OCI-LY7 (cell line): ENCODE results near the gene PACS2. TPM values are rescaled to one million over a fixed set of nuclear protein-coding genes. Genes with fewer than 3 reads are reported as not detected.

Experiments used
- BruUV-seq: library from RNA; stranded (reverse); fragments of 400-500 nt; replicated peaks from 2 replicates; lab custom pipeline; 2021; lab: Mats Ljungman, UMichigan
- CTCF ChIA-PET: fragments of 300-600 bp; sonication (Branson Sonifier 250); formaldehyde crosslinking; loops from one replicate; lab custom pipeline; 2022; ENCODE audit warnings: antibody characterized with exemption; ENCODE audit not compliant: unreplicated experiment; lab: Charles Lee
- POLR2A ChIA-PET: fragments of 300-600 bp; sonication (Branson Sonifier 250); formaldehyde crosslinking; loops from one replicate; lab custom pipeline; 2022; ENCODE audit warnings: antibody characterized with exemption; lab: Charles Lee
- DNase-seq: peaks from one replicate; pipeline ENCODE4 v3.0.0-alpha.2; 2015; ENCODE audit warnings: low spot score
- H2AFZ ChIP-seq: fragments of 200-600 bp; sonication (generic), shearing (Covaris generic); 2 replicates; pipeline ENCODE4 v1.6.1; 2014; ENCODE audit warnings: mild to moderate bottlenecking, antibody characterized with exemption, low read length, moderate library complexity
- H3K27ac ChIP-seq: fragments of 200-600 bp; sonication (generic); 2 replicates; pipeline ENCODE4 v1.5.1; 2014; ENCODE audit warnings: mixed run types, low read depth, mild to moderate bottlenecking, moderate library complexity, low read length, inconsistent platforms; ENCODE audit not compliant: poor library complexity, severe bottlenecking
- H3K36me3 ChIP-seq: fragments of 200-600 bp; sonication (generic); 2 replicates; pipeline ENCODE4 v1.6.1; 2014; ENCODE audit warnings: mild to moderate bottlenecking, antibody characterized with exemption, low read length, moderate library complexity, mixed read lengths; ENCODE audit not compliant: insufficient read depth
- H3K4me1 ChIP-seq: fragments of 200-600 bp; sonication (generic); 2 replicates; pipeline ENCODE4 v1.5.1; 2014; ENCODE audit warnings: mild to moderate bottlenecking, low read length; ENCODE audit not compliant: insufficient read depth, poor library complexity, severe bottlenecking
- H3K4me2 ChIP-seq: fragments of 200-600 bp; sonication (generic); 2 replicates; pipeline ENCODE4 v1.6.1; 2014; ENCODE audit warnings: mild to moderate bottlenecking, low read length
- H3K4me3 ChIP-seq: fragments of 200-600 bp; sonication (generic); 2 replicates; pipeline ENCODE4 v1.5.1; 2014; ENCODE audit warnings: mild to moderate bottlenecking, low read depth, low read length; ENCODE audit not compliant: poor library complexity, severe bottlenecking
- H3K79me2 ChIP-seq: fragments of 200-600 bp; sonication (generic); 2 replicates; pipeline ENCODE4 v1.6.1; 2016; ENCODE audit warnings: low read depth, mild to moderate bottlenecking, low read length, moderate library complexity, mixed read lengths; ENCODE audit not compliant: insufficient read depth
- H3K9me2 ChIP-seq: fragments of 200-600 bp; sonication (generic); 2 replicates; pipeline ENCODE4 v1.6.1; 2016; ENCODE audit warnings: mild to moderate bottlenecking, low read length, mixed read lengths; ENCODE audit not compliant: insufficient read depth
- H3K9me3 ChIP-seq: fragments of 200-600 bp; sonication (generic); 2 replicates; pipeline ENCODE4 v1.6.1; 2014; ENCODE audit warnings: mild to moderate bottlenecking, mixed run types, low read length, mixed read lengths
- H4K20me1 ChIP-seq: fragments of 200-600 bp; sonication (generic); 2 replicates; pipeline ENCODE4 v1.6.1; 2014; ENCODE audit warnings: mild to moderate bottlenecking, antibody characterized with exemption, low read length, moderate library complexity, mixed read lengths; ENCODE audit not compliant: insufficient read depth
- EZH2phosphoT487 ChIP-seq: fragments of 200-600 bp; sonication (generic); IDR thresholded peaks from 2 replicates; pipeline ENCODE4 v1.6.1; 2018; ENCODE audit warnings: low read depth, borderline replicate concordance, mild to moderate bottlenecking, mixed run types, antibody characterized with exemption, low read length, moderate library complexity, mixed read lengths
- intact Hi-C: fragments of 100-400 bp; cut with micrococcal nuclease; formaldehyde crosslinking; loops from one replicate; pipeline ENCODE4 v1.10.0; 2022; ENCODE audit not compliant: unreplicated experiment
- total RNA-seq, 2 experiments: library from RNA; depleted of rRNA in 1 of 2; stranded (reverse); fragments of >200 nt in 1 of 2; shearing (Covaris generic) in 1 of 2; gene quantifications; 2 replicates each; pipeline ENCODE4 v1.2.3, GENCODE V29; 2014 to 2022
- TF ChIP-seq, protein P1 (sequence below): fragments of 200-600 bp; sonication (generic); conservative IDR thresholded peaks from 2 replicates; pipeline ENCODE4 v1.5.1; 2014; ENCODE audit warnings: mild to moderate bottlenecking, antibody characterized with exemption, low read length, moderate library complexity, mixed read lengths

The PACS2 gene
- total RNA-seq, 2 experiments from 2014 or later: 45.4 to 46.9 TPM

DNA sequence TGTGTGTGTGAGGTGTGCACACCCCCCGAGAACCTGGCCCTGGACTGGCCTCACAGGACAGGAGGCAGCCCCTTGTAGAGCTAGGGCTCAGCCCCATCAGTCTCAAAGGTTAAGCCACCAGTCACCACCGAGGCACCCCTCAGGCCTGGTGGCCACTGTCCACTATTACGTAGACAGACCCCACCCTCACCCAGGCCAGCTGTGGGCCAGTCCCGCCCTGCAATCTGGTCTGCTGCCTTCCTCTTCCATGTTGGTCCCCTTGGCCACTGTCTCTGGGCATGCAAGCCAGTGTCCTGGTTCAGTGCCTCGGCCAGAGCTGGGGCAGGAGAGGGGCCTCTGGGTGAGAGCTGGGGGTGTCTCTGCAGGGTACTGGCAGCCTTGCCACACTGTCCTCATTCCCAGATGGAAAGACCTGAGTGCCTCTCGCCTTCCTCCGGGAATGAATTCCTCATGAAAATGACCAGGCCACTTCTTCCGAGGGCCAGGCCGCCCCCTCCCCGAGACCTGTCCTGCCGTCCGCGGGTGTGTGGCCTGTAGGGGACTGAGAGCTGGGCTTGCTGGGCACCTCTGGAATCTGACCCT is 82.9 kb downstream of the PACS2 start:
- peak overlapping the region; percentile 94 for H2AFZ ChIP-seq

DNA sequence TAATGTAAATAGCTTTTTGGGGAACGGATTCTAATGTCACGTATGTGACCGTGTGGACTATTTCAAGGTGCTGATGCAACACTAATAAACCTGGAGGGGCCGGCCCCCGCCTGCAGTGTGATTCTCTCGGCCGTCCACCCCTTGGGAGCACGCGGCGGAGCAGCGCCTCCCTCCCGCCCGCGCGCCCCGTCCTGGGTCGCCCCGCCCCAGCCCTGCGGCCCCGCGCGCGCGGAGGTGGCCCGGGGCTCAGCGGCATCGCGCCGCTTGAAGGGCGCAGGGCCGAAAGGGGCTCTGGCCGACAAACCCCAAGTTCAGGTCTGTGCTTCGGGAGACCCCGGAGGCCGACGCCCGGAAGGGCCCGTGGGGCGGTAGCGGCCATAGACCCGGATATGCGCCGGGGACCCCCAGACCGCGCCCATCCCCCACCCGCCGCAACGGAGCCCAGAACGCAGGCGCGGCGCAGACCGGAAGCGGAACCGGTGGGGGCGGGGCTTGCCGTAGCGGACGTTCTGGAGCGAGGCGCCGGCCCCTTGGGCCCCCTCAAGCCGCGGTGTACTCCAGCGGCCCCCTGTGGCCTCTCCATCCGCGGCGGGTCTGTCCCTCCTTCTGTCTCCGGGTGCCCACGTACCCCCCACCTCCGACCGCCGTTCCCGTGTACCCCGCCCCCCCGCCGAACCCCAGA is 83.6 kb downstream of the PACS2 start, which contains the start of gene TEX22:
TEX22 (plus strand) TSS at position 495 of the 682 bp plus-strand sequence. CDS start 803 bp downstream, outside the sequence.
- Histone ChIP-seq H2AFZ (peak within 1 kb of the TSS; percentile 94), H4K20me1 (no peaks in the 10 kb centered on the region), H3K79me2 (peaks cover 14% of the 10 kb centered on the region), H3K4me2 (peak within 1 kb of the TSS; percentile 97), H3K4me1 (peaks cover 23% of the 10 kb centered on the region), H3K9me3 (no peaks in the 10 kb centered on the region), H3K4me3 (peak within 1 kb of the TSS; percentile 86), H3K27ac (peak within 1 kb of the TSS; percentile 61), H3K36me3 (peaks cover 21% of the 10 kb centered on the region), H3K9me2 (no peaks in the 10 kb centered on the region)
- POLR2A ChIA-PET: no interaction called here
- no peak for TF ChIP-seq EZH2phosphoT487
- TF ChIP-seq, protein P1, sequence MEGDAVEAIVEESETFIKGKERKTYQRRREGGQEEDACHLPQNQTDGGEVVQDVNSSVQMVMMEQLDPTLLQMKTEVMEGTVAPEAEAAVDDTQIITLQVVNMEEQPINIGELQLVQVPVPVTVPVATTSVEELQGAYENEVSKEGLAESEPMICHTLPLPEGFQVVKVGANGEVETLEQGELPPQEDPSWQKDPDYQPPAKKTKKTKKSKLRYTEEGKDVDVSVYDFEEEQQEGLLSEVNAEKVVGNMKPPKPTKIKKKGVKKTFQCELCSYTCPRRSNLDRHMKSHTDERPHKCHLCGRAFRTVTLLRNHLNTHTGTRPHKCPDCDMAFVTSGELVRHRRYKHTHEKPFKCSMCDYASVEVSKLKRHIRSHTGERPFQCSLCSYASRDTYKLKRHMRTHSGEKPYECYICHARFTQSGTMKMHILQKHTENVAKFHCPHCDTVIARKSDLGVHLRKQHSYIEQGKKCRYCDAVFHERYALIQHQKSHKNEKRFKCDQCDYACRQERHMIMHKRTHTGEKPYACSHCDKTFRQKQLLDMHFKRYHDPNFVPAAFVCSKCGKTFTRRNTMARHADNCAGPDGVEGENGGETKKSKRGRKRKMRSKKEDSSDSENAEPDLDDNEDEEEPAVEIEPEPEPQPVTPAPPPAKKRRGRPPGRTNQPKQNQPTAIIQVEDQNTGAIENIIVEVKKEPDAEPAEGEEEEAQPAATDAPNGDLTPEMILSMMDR: peak; percentile 61
- CTCF ChIA-PET: no interaction called here
- intact Hi-C loops: loop anchor here (1.0 to 2.0 kb wide), 2 partner anchors 27 to 93 kb away; partner anchors contain the start of gene TEDC1
- DNase-seq: peak; percentile 93
- BruUV-seq: TSS peak; percentile 90

More for the DNA sequence above, 82.9 kb downstream of the PACS2 start:
- CTCF ChIA-PET: no interaction called here
- POLR2A ChIA-PET: no interaction called here
- H3K9me3 ChIP-seq: no peaks in the 10 kb centered on the region
- peak overlapping the region; percentile 61 for H3K27ac ChIP-seq
- H3K9me2 ChIP-seq: no peaks in the 10 kb centered on the region
- TF ChIP-seq EZH2phosphoT487: no peak
- TF ChIP-seq, protein P1: no peak
- DNase-seq: no peak
- peak overlapping the region; percentile 86 for H3K4me3 ChIP-seq
- peaks cover 21% of the 10 kb centered on the region for H3K36me3 ChIP-seq
- H3K4me1 ChIP-seq: peaks cover 23% of the 10 kb centered on the region
- intact Hi-C loops: no loop called here
- no TSS peak for BruUV-seq
- no peaks in the 10 kb centered on the region for H4K20me1 ChIP-seq
- H3K4me2 ChIP-seq: peak overlapping the region; percentile 97
- peaks cover 14% of the 10 kb centered on the region for H3K79me2 ChIP-seq
